HG02840 (cell line): ENCODE measurements around the gene HLA-E.
"Not testable (repeated sequence)": the region's sequence is repeated elsewhere in the genome, so short reads cannot be mapped to it uniquely, and the experiment has no call there.

ENCODE experiments used
- ATAC-seq: cut with Tn5 transposase; IDR thresholded peaks from one replicate; pipeline ENCODE4 v1.9.1; 2021; ENCODE audit warnings: mild to moderate bottlenecking, moderate library complexity, moderate number of reproducible peaks; ENCODE audit not compliant: unreplicated experiment, low FRiP score

Gene HLA-E

GRCh38 chr6:30480536-30481156 lies 8.7 kb upstream of the HLA-E start:
- ATAC-seq, result no peak

- no peak for ATAC-seq
Measured at GRCh38 chr6:30481211-30481964, 7.9 kb upstream of the HLA-E start.

GRCh38 chr6:30481965-30482644 lies 7.2 kb upstream of the HLA-E start:
- ATAC-seq, result not testable (repeated sequence)

- ATAC-seq, result no peak
Measured at GRCh38 chr6:30483677-30484279, 5.5 kb upstream of the HLA-E start.

- ATAC-seq, result no peak
Measured at GRCh38 chr6:30485236-30485635, 4.1 kb upstream of the HLA-E start.

- ATAC-seq, result no peak
Measured at GRCh38 chr6:30487926-30488325, 1.4 kb upstream of the HLA-E start.

- not testable (repeated sequence) for ATAC-seq
Measured at GRCh38 chr6:30488697-30489080, 620 bp upstream of the HLA-E start.

GRCh38 chr6:30490026-30490876 lies 942 bp downstream of the HLA-E start:
- no peak for ATAC-seq

- not testable (repeated sequence) for ATAC-seq
Measured at GRCh38 chr6:30491291-30491953, 2.1 kb downstream of the HLA-E start.

- ATAC-seq, result no peak
Measured at GRCh38 chr6:30491991-30492952, 3.0 kb downstream of the HLA-E start.

GRCh38 chr6:30493643-30494250 lies 4.4 kb downstream of the HLA-E start:
- no peak for ATAC-seq

- ATAC-seq, result no peak
Measured at GRCh38 chr6:30494291-30494861, 5.1 kb downstream of the HLA-E start.

GRCh38 chr6:30495060-30495459 lies 5.8 kb downstream of the HLA-E start:
- ATAC-seq, result not testable (repeated sequence)

GRCh38 chr6:30495993-30496392 lies 6.7 kb downstream of the HLA-E start:
- no peak for ATAC-seq

- ATAC-seq, result not testable (repeated sequence)
Measured at GRCh38 chr6:30497261-30497599, 7.9 kb downstream of the HLA-E start.

GRCh38 chr6:30497714-30498113 lies 8.4 kb downstream of the HLA-E start:
- ATAC-seq, result no peak

- ATAC-seq, result not testable (repeated sequence)
Measured at GRCh38 chr6:30498705-30499104, 9.4 kb downstream of the HLA-E start.
